Neural cell (in vitro differentiated cells): ENCODE results near the gene ASPHD1. TPM values are rescaled to one million over a fixed set of nuclear protein-coding genes. Genes with fewer than 3 reads are reported as not detected.

Experiments
- H2AFZ ChIP-seq: fragments of 200-600, 300-800 bp; sonication (generic), shearing (Covaris generic); 2 replicates; pipeline ENCODE4 v1.6.0; 2014; ENCODE audit warnings: low read depth, mild to moderate bottlenecking, antibody characterized with exemption, low read length, moderate library complexity
- H3F3A ChIP-seq: fragments of 200-600 bp; shearing (Covaris generic); 2 replicates; pipeline ENCODE4 v1.6.1; 2016; ENCODE audit warnings: mild to moderate bottlenecking, moderate library complexity, mixed read lengths, antibody characterized with exemption, low read length; ENCODE audit not compliant: insufficient read depth, poor library complexity, severe bottlenecking
- H3K27ac ChIP-seq: fragments of 200-600, 300-800 bp; sonication (generic), shearing (Covaris generic); 2 replicates; pipeline ENCODE4 v1.5.1; 2014; ENCODE audit warnings: mild to moderate bottlenecking, low read length, moderate library complexity
- H3K27me3 ChIP-seq: fragments of 300-800, 200-600 bp; sonication (generic), shearing (Covaris generic); 2 replicates; pipeline ENCODE4 v1.6.0; 2014; ENCODE audit warnings: mild to moderate bottlenecking, low read depth, low read length, moderate library complexity; ENCODE audit not compliant: insufficient read depth
- H3K36me3 ChIP-seq: fragments of 300-800, 200-600 bp; sonication (generic), shearing (Covaris generic); 2 replicates; pipeline ENCODE4 v1.5.1; 2014; ENCODE audit warnings: mild to moderate bottlenecking, antibody characterized with exemption, low read length, moderate library complexity; ENCODE audit not compliant: insufficient read depth
- H3K4me2 ChIP-seq: fragments of 300-800, 200-600 bp; sonication (generic), shearing (Covaris generic); 2 replicates; pipeline ENCODE4 v1.6.0; 2014; ENCODE audit warnings: mild to moderate bottlenecking, low read length
- H3K4me3 ChIP-seq: fragments of 300-800, 200-600 bp; sonication (generic), shearing (Covaris generic); 2 replicates; pipeline ENCODE4 v1.5.1; 2014; ENCODE audit warnings: mild to moderate bottlenecking, low read length, moderate library complexity
- H3K79me2 ChIP-seq: fragments of 200-600 bp; shearing (Covaris generic); replicated peaks from 2 replicates; pipeline ENCODE4 v1.6.0; 2014; ENCODE audit warnings: mild to moderate bottlenecking, low read length, moderate library complexity; ENCODE audit not compliant: insufficient read depth
- H3K9ac ChIP-seq: fragments of 300-800, 200-600 bp; sonication (generic), shearing (Covaris generic); 2 replicates; pipeline ENCODE4 v1.6.1; 2016; ENCODE audit warnings: mild to moderate bottlenecking, low read length, mixed read lengths
- H3K9me2 ChIP-seq: fragments of 200-600 bp; shearing (Covaris generic); 2 replicates; pipeline ENCODE4 v1.6.1; 2016; ENCODE audit warnings: mild to moderate bottlenecking, low read length, mixed read lengths; ENCODE audit not compliant: insufficient read depth
- H3K9me3 ChIP-seq: fragments of 200-600, 300-800 bp; sonication (generic), shearing (Covaris generic); 2 replicates; pipeline ENCODE4 v1.6.1; 2016; ENCODE audit warnings: mild to moderate bottlenecking, mixed run types, low read length, moderate library complexity, mixed read lengths
- H4K20me1 ChIP-seq: fragments of 200-600 bp; shearing (Covaris generic); 2 replicates; pipeline ENCODE4 v1.6.1; 2016; ENCODE audit warnings: mild to moderate bottlenecking, mixed run types; ENCODE audit not compliant: insufficient read depth
- CTCF ChIP-seq: fragments of 450-650 bp; IDR thresholded peaks from 2 replicates; pipeline ENCODE4 v1.5.1; 2014; ENCODE audit warnings: antibody characterized with exemption, mild to moderate bottlenecking, moderate library complexity; ENCODE audit not compliant: poor library complexity, severe bottlenecking
- EP300 ChIP-seq: fragments of 450-650 bp; conservative IDR thresholded peaks from 2 replicates; pipeline ENCODE4 v1.6.1; 2014; ENCODE audit warnings: antibody characterized with exemption, mild to moderate bottlenecking, moderate library complexity; ENCODE audit not compliant: poor library complexity, severe bottlenecking
- EZH2 ChIP-seq: fragments of 200-600, 300-800 bp; shearing (Covaris generic), sonication (generic); IDR thresholded peaks from 2 replicates; pipeline ENCODE4 v1.6.1; 2014; ENCODE audit warnings: antibody characterized with exemption, low read length, borderline replicate concordance, mild to moderate bottlenecking; ENCODE audit not compliant: insufficient read depth, poor library complexity, severe bottlenecking
- POLR2AphosphoS5 ChIP-seq: IDR thresholded peaks from 2 replicates; pipeline ENCODE4 v1.6.1; 2012
- RAD21 ChIP-seq: fragments of 450-650 bp; conservative IDR thresholded peaks from 2 replicates; pipeline ENCODE4 v1.6.1; 2014; ENCODE audit warnings: antibody characterized with exemption, mild to moderate bottlenecking, moderate library complexity
- REST ChIP-seq: IDR thresholded peaks from 2 replicates; pipeline ENCODE4 v1.6.1; 2012; ENCODE audit warnings: borderline replicate concordance
- SMC3 ChIP-seq: fragments of 450-650 bp; conservative IDR thresholded peaks from 2 replicates; pipeline ENCODE4 v1.6.1; 2014; ENCODE audit warnings: antibody characterized with exemption, mild to moderate bottlenecking, moderate library complexity; ENCODE audit not compliant: poor library complexity
- TAF1 ChIP-seq: IDR thresholded peaks from 2 replicates; pipeline ENCODE4 v1.6.1; 2012; ENCODE audit warnings: low read depth
- polyA plus RNA-seq: library from polyadenylated mRNA; depleted of rRNA; stranded (reverse); fragments of >200 nt; gene quantifications from 2 replicates; pipeline ENCODE4 v1.2.3, GENCODE V29; 2014

ASPHD1 gene
- polyA plus RNA-seq, 1 donor from 2014 or later: 38.9 TPM

- no peak for TF ChIP-seq TAF1
- no peak for TF ChIP-seq SMC3
- Histone ChIP-seq H3K27me3 (no peaks in the 10 kb centered on the region), H3F3A (no peaks in the 10 kb centered on the region), H3K79me2 (peaks cover 3% of the 10 kb centered on the region), H3K9ac (no peak overlapping the region), H3K9me3 (no peaks in the 10 kb centered on the region), H3K9me2 (no peaks in the 10 kb centered on the region), H3K27ac (no peak overlapping the region), H2AFZ (no peak overlapping the region), H4K20me1 (no peaks in the 10 kb centered on the region), H3K4me3 (no peak overlapping the region), H3K36me3 (no peaks in the 10 kb centered on the region), H3K4me2 (no peak overlapping the region)
Observed at GRCh38 chr16:29892458-29892813, 7.9 kb upstream of the ASPHD1 start.

- Histone ChIP-seq H3K36me3 (no peaks in the 10 kb centered on the region), H3K9ac (no peak overlapping the region), H3K27ac (no peak overlapping the region), H4K20me1 (no peaks in the 10 kb centered on the region), H3K4me3 (no peak overlapping the region), H3K27me3 (no peaks in the 10 kb centered on the region), H3K9me3 (no peaks in the 10 kb centered on the region), H3F3A (no peaks in the 10 kb centered on the region), H3K9me2 (no peaks in the 10 kb centered on the region), H2AFZ (no peak overlapping the region), H3K4me2 (no peak overlapping the region), H3K79me2 (peaks cover 13% of the 10 kb centered on the region)
- TF ChIP-seq CTCF (no peak), EZH2 (no peak), EP300 (no peak), POLR2AphosphoS5 (no peak), REST (no peak), SMC3 (no peak), RAD21 (no peak)
Observed at GRCh38 chr16:29893553-29893952, 6.7 kb upstream of the ASPHD1 start.

GRCh38 chr16:29894352-29894751 lies 5.9 kb upstream of the ASPHD1 start:
- Histone ChIP-seq H3K27me3 (no peaks in the 10 kb centered on the region), H4K20me1 (no peaks in the 10 kb centered on the region), H3K27ac (no peak overlapping the region), H2AFZ (no peak overlapping the region), H3K79me2 (peaks cover 18% of the 10 kb centered on the region), H3K4me2 (no peak overlapping the region), H3K36me3 (no peaks in the 10 kb centered on the region), H3K4me3 (no peak overlapping the region), H3K9me2 (no peaks in the 10 kb centered on the region), H3K9me3 (no peaks in the 10 kb centered on the region), H3F3A (no peaks in the 10 kb centered on the region), H3K9ac (no peak overlapping the region)
- TF ChIP-seq SMC3 (no peak), CTCF (no peak)
